Activated CD8-positive, alpha-beta memory T cell treated with anti-CD3 and anti-CD28 coated beads for 36 hours (primary cell): ENCODE measurements around the gene CLIC1. TPM values are rescaled to one million over a fixed set of nuclear protein-coding genes. Genes with fewer than 3 reads are reported as not detected.

ENCODE experiments used
- CTCF ChIA-PET: fragments of 350-600 bp; sonication (Branson Sonifier 250); formaldehyde crosslinking; loops from one replicate; lab custom pipeline; 2021; ENCODE audit warnings: antibody characterized with exemption; lab: Charles Lee
- POLR2A ChIA-PET: fragments of 350-600 bp; sonication (Branson Sonifier 250); formaldehyde crosslinking; loops from one replicate; lab custom pipeline; 2021; ENCODE audit warnings: antibody characterized with exemption; lab: Charles Lee
- total RNA-seq, 2 experiments: library from RNA; stranded (reverse); gene quantifications; one replicate each; pipeline ENCODE4 v1.2.3, GENCODE V29; 2021

CLIC1 gene
- total RNA-seq, 2 experiments from 2014 or later: 383 to 395 TPM

- ChIA-PET POLR2A (interaction anchor here (1.1 to 2.0 kb wide), 3 partner anchors 8 to 85 kb away, joined by 3 to 7 read pairs (median 5); partner anchors contain the start of genes HSPA1A, HSPA1L and MSH5), CTCF (interaction anchor here (0.7 to 5.1 kb wide), 7 partner anchors 9 to 77 kb away, joined by 3 to 46 read pairs (median 7); partner anchors contain the start of genes LSM2, LY6G6D and MSH5)
Observed at GRCh38 chr6:31730631-31731086, 5.7 kb downstream of the CLIC1 start.

GRCh38 chr6:31729979-31730630, 6.2 kb downstream of the CLIC1 start:
- ChIA-PET CTCF (interaction anchor here (0.7 to 5.1 kb wide), 17 partner anchors 9 to 181 kb away, joined by 3 to 46 read pairs (median 4); partner anchors contain the start of genes C6orf47, HSPA1B, LSM2 and LY6G5C), POLR2A (interaction anchor here (1.1 to 2.0 kb wide), 3 partner anchors 8 to 85 kb away, joined by 3 to 7 read pairs (median 5); partner anchors contain the start of genes HSPA1A, HSPA1L and MSH5)

GRCh38 chr6:31729515-31729978, 6.8 kb downstream of the CLIC1 start:
- POLR2A ChIA-PET: interaction anchor here (1.1 to 2.0 kb wide), 3 partner anchors 9 to 86 kb away, joined by 3 to 7 read pairs (median 5); partner anchors contain the start of genes HSPA1A, HSPA1L and MSH5
- CTCF ChIA-PET: interaction anchor here (0.7 to 5.1 kb wide), 16 partner anchors 10 to 182 kb away, joined by 3 to 46 read pairs (median 4); partner anchors contain the start of genes C6orf47, HSPA1B, LSM2 and LY6G5C

- CTCF ChIA-PET: interaction anchor here (0.8 to 5.1 kb wide), 16 partner anchors 11 to 183 kb away, joined by 3 to 46 read pairs (median 4); partner anchors contain the start of genes C6orf47, HSPA1B, LY6G5C and LY6G6D
- POLR2A ChIA-PET: interaction anchor here (2.0 kb wide), 1 partner anchor 86 kb away, joined by 5 read pairs; the partner anchor contains the start of genes HSPA1A and HSPA1L
Observed at GRCh38 chr6:31728767-31729514, 7.4 kb downstream of the CLIC1 start, which contains the start of gene DDAH2. Gene DDAH2, minus strand, starts transcription at chr6:31729299. Its CDS starts 138 bp downstream, at chr6:31729161.

GRCh38 chr6:31727717-31728671, 8.3 kb downstream of the CLIC1 start:
- ChIA-PET POLR2A (no interaction called here), CTCF (interaction anchor here (0.6 to 5.1 kb wide), 9 partner anchors 12 to 108 kb away, joined by 3 to 46 read pairs (median 5); partner anchors contain the start of genes LY6G5C, MSH5 and VARS1)

DNA sequence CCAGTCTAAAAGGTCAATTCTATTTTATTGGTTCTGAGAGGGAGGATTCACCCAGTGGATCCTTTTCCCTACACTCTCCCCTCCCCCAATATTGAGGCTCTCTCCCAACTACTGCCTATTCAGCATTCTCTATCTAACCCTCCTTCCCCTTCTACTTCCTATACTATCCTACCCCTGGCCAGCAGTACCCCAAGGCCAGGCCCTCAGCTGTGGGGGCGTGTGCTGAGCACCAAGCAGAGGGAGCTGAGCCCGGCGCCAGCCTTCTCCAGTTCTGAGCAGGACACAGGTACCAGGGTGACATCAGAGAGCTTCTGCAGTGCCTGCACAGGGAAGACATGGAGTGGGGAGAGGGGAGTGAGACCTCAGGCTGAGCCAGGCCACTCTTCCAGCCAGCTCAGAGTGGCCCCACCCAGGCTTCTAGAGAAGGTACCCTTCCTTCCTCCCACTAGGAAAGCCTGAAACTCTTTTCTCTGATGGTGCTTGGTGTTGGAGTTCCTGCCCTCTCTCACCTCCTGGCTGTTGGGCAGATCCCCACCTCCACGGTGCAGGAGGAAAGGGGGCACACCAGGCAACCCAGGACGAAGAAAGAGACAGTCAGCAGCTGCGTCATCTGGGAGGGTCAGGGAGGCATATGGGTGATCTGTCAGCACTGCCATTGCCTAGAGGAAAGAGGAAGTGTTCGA, 9.2 kb downstream of the CLIC1 start:
- CTCF ChIA-PET: interaction anchor here (0.6 to 5.1 kb wide), 4 partner anchors 12 to 69 kb away, joined by 3 to 46 read pairs (median 12); partner anchors contain the start of genes MSH5 and VARS1
- POLR2A ChIA-PET: no interaction called here

DNA sequence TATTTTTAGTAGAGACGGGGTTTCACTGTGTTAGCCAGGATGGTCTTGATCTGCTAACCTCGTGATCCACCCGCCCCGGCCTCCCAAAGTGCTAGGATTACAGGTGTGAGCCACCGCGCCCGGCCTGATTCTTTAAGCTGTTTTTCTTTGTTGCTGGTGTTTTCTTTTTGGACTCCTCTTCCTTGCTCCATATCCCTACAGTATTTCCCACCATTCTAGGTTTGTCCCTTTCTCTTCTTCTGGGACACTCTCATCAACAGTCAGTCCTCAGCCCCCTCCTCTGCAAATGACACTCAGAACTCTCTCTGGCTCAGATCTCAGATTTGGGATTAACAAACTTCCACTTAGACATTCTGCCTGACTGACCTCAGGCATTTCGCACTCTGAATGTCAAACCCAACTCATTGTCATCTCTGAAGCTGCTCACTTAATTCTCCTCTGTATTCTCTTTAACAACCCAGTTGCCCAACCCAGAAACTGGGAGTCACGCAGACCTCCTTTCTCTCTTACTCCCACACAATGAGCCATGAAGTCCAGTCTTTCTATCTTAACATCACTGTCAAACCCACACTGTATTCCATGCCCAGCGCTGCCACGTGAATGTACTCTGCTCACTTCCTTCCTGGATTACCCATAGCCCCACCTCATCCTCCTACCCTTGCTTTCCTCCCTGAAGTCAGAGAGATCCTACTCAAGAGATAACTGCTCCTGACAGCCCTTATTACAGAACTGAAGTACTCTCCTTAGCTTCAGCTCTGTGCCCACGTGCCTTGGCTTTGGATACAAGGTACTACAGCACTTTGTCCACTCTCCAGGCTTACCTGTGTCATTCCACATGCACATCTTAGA, 10.6 kb downstream of the CLIC1 start:
- ChIA-PET POLR2A (interaction anchor here (0.5 to 0.6 kb wide), 2 partner anchors 13 to 79 kb away, joined by 3 read pairs; no protein-coding TSS in a partner anchor), CTCF (interaction anchor here (0.7 kb wide), 1 partner anchor 65 kb away, joined by 4 read pairs; no protein-coding TSS in a partner anchor)

- ChIA-PET POLR2A (no interaction called here), CTCF (interaction anchor here (0.6 to 0.8 kb wide), 2 partner anchors 26 to 95 kb away, joined by 3 read pairs; no protein-coding TSS in a partner anchor)
Observed at GRCh38 chr6:31723980-31724691, 12.2 kb downstream of the CLIC1 start.

- POLR2A ChIA-PET: no interaction called here
- CTCF ChIA-PET: interaction anchor here (0.7 kb wide), 1 partner anchor 143 kb away, joined by 3 read pairs; no protein-coding TSS in a partner anchor
Observed at GRCh38 chr6:31723245-31723979, 12.9 kb downstream of the CLIC1 start, which contains the start of gene MPIG6B. Gene MPIG6B, plus strand, starts transcription at chr6:31723373. Its CDS starts 11 bp downstream, at chr6:31723384.

GRCh38 chr6:31722173-31722572, 14.2 kb downstream of the CLIC1 start:
- CTCF ChIA-PET: interaction anchor here (0.6 kb wide), 1 partner anchor 195 kb away, joined by 3 read pairs; no protein-coding TSS in a partner anchor
- POLR2A ChIA-PET: no interaction called here

DNA sequence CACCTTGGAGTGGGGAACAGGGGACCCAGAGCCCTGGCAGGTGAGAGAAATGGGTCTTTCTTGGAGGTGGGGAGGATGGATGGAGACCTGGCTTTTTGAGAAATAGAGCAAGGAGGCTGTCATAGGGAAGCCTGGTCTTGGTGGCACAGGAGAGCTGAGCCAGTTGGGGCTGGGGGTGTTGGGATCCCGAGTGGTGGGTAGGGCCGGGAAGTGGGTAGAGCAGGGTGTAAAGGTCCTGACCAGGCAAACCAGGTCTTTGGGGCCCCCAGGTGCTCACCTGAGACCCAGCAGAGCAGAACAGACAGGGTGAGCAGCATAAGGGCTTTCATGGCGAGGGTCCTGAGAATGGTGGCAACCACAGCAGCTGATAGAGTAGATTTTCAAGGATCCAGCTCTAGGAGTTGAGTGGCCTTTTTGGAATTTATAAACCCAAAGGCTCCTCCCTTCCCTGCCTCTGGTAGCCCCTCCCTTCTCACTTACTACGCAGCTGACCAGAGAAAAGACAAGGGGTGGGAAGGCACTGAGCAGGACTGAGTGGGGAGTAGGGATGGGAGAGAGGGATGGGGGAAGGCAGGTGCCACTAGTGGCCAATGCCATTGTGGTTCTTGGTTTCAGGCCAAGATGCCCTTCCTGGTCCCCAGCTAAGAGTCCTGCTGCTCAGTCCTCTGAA, 14.8 kb downstream of the CLIC1 start, which contains the start of gene LY6G6C:
LY6G6C (minus strand) TSS at position 396 of the 670 bp plus-strand sequence; CDS start at position 329, 67 bp downstream.
- POLR2A ChIA-PET: no interaction called here
- CTCF ChIA-PET: no interaction called here

DNA sequence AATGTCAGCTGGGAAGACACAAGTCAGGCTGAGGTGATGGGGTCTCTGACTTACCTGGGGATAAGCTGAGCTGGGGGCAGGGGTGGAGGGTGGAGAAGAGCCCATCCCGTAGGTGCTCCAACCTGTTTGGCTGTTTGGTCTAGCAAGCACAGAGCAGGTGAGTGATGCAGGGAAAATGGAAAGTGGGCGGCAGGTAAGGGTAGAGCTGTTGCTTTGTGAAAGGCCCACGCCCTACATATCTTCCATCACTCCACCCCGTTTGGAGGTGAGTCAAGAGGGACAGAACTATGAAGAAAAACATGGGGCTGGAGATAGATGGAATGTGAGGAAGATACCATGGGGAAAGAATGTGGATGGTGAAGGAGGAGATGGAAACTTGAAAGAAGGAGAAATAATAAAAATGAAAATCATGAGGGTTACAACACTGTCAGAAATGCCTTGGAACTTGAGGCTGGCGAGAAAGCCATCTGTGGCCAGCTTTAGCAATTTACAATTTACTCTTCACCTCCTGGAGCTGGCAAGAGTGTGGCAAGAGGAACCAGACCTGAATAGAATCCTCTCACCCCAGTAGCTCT, 16.0 kb downstream of the CLIC1 start:
- POLR2A ChIA-PET: no interaction called here
- CTCF ChIA-PET: interaction anchor here (0.9 kb wide), 1 partner anchor 10 kb away, joined by 3 read pairs; no protein-coding TSS in a partner anchor

GRCh38 chr6:31719001-31719400, 17.3 kb downstream of the CLIC1 start:
- ChIA-PET CTCF (interaction anchor here (0.8 kb wide), 1 partner anchor 15 kb away, joined by 3 read pairs; the partner anchor contains the start of gene ABHD16A), POLR2A (no interaction called here)

DNA sequence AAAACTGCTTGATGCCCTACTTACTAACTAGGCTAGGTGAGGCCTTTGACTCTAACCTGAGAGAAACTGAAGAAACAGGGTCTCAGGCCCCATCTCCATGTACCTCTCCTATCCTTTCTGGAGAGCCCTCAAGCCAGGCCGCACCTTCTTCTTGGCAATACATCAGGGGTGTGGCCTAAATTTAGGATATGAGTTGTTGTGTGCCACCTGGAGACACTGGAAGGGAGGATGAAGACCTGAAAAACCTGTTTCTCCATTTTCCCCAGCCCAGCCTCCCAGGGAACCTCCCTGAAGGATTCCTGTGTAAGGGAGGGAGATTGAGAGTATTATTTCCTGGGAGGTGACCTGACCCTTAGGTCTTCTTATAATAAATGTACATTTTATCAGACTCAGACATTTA, 18.1 kb downstream of the CLIC1 start:
- POLR2A ChIA-PET: no interaction called here
- CTCF ChIA-PET: no interaction called here
